Measurements from ENCODE around the gene ZNF91.
"Not testable (repeated sequence)": the region's sequence is repeated elsewhere in the genome, so short reads cannot be mapped to it uniquely, and the experiment has no call there.

Gene ZNF91

GRCh38 chr19:23321953-23322549 is 73.2 kb downstream of the ZNF91 start:
- ChIA-PET POLR2A (no interaction called here), CTCF (interaction anchor here (0.7 kb wide), 1 partner anchor 11 kb away, joined by 3 read pairs; no protein-coding TSS in a partner anchor)
- no peak for TF ChIP-seq MZF1 (tag by site-specific recombination; IDR thresholded peaks at IDR 0.05; ENCODE audit: borderline replicate concordance)
- no peak for TF ChIP-seq ZNF747 (tag by site-specific recombination; IDR thresholded peaks at IDR 0.05)
- no peak for TF ChIP-seq ZFP3 (tag by site-specific recombination; IDR thresholded peaks at IDR 0.05; ENCODE audit: low read depth)
- no peak for TF ChIP-seq PBX3 (CRISPR knock-in tag; IDR thresholded peaks at IDR 0.05)
- no peak for TF ChIP-seq ZSCAN4 (tag by site-specific recombination; IDR thresholded peaks at IDR 0.05)
- no peak for TF ChIP-seq REST (tag by site-specific recombination; IDR thresholded peaks at IDR 0.05)
- TF ChIP-seq PRDM1 (tag by site-specific recombination; IDR thresholded peaks at IDR 0.05) = no peak
- TF ChIP-seq MYNN (tag by site-specific recombination; IDR thresholded peaks at IDR 0.05; ENCODE audit: borderline replicate concordance) = no peak
- no peak for TF ChIP-seq ZNF596 (tag by site-specific recombination; IDR thresholded peaks at IDR 0.05)
- TF ChIP-seq KLF7 (tag by site-specific recombination; IDR thresholded peaks at IDR 0.05; ENCODE audit: borderline replicate concordance) = no peak
- TF ChIP-seq ZNF2 (tag by site-specific recombination; IDR thresholded peaks at IDR 0.05) = no peak
- TF ChIP-seq ZXDB (tag by site-specific recombination; IDR thresholded peaks at IDR 0.05) = no peak
- TF ChIP-seq ZFP37 (tag by site-specific recombination; IDR thresholded peaks at IDR 0.05) = no peak
- no peak for TF ChIP-seq GFI1B (tag by site-specific recombination; IDR thresholded peaks at IDR 0.05)
- TF ChIP-seq ZNF664 (tag by site-specific recombination; IDR thresholded peaks at IDR 0.05) = no peak
- TF ChIP-seq ZNF280C (tag by site-specific recombination; IDR thresholded peaks at IDR 0.05) = no peak
- no peak for TF ChIP-seq WT1 (tag by site-specific recombination; IDR thresholded peaks at IDR 0.05)
- TF ChIP-seq ZNF214 (tag by site-specific recombination; IDR thresholded peaks at IDR 0.05; ENCODE audit: borderline replicate concordance) = no peak
- Histone ChIP-seq H3K4me3 (ENCODE audit: low read depth, low read length) (no peak overlapping the region), H3K27ac (ENCODE audit: extremely low read depth, low read depth, low read length) (no peak overlapping the region), H3K9me3 (ENCODE audit: control insufficient read depth, insufficient read depth, low read depth, low read length) (no peaks in the 10 kb centered on the region), H3K36me3 (ENCODE audit: control insufficient read depth in 2 of 2, insufficient read depth in 1 of 2, low read length in 2 of 2) (no peaks in the 10 kb centered on the region), H3K4me1 (ENCODE audit: control insufficient read depth, insufficient read depth, low read length) (no peaks in the 10 kb centered on the region)

GRCh38 chr19:23321403-23321802 is 73.9 kb downstream of the ZNF91 start:
- POLR2A ChIA-PET = not testable (repeated sequence)

GRCh38 chr19:23319571-23319970 is 75.7 kb downstream of the ZNF91 start:
- H3K4me1 ChIP-seq (ENCODE audit: control insufficient read depth, insufficient read depth, low read length); CTCF ChIA-PET; H3K27ac ChIP-seq (ENCODE audit: extremely low read depth, low read depth, low read length); H3K9me3 ChIP-seq (ENCODE audit: control insufficient read depth, insufficient read depth, low read depth, low read length); H3K36me3 ChIP-seq (ENCODE audit: control insufficient read depth in 2 of 2, insufficient read depth in 1 of 2, low read length in 2 of 2); POLR2A ChIA-PET; H3K4me3 ChIP-seq (ENCODE audit: low read depth, low read length): not testable (repeated sequence)

More at GRCh38 chr19:23321403-23321802, 73.9 kb downstream of the ZNF91 start:
- H3K4me3 ChIP-seq (ENCODE audit: low read depth, low read length); H3K27ac ChIP-seq (ENCODE audit: extremely low read depth, low read depth, low read length); CTCF ChIA-PET; H3K36me3 ChIP-seq (ENCODE audit: control insufficient read depth in 2 of 2, insufficient read depth in 1 of 2, low read length in 2 of 2); H3K9me3 ChIP-seq (ENCODE audit: control insufficient read depth, insufficient read depth, low read depth, low read length); H3K4me1 ChIP-seq (ENCODE audit: control insufficient read depth, insufficient read depth, low read length): not testable (repeated sequence)

GRCh38 chr19:23318941-23319340 is 76.3 kb downstream of the ZNF91 start:
- POLR2A ChIA-PET; H3K36me3 ChIP-seq (ENCODE audit: control insufficient read depth in 2 of 2, insufficient read depth in 1 of 2, low read length in 2 of 2); H3K4me3 ChIP-seq (ENCODE audit: low read depth, low read length); CTCF ChIA-PET; H3K27ac ChIP-seq (ENCODE audit: extremely low read depth, low read depth, low read length); H3K9me3 ChIP-seq (ENCODE audit: control insufficient read depth, insufficient read depth, low read depth, low read length); H3K4me1 ChIP-seq (ENCODE audit: control insufficient read depth, insufficient read depth, low read length): not testable (repeated sequence)

Data from HEK293 (cell line).